ENCODE measurements around the gene LPXN.

LPXN gene

DNA sequence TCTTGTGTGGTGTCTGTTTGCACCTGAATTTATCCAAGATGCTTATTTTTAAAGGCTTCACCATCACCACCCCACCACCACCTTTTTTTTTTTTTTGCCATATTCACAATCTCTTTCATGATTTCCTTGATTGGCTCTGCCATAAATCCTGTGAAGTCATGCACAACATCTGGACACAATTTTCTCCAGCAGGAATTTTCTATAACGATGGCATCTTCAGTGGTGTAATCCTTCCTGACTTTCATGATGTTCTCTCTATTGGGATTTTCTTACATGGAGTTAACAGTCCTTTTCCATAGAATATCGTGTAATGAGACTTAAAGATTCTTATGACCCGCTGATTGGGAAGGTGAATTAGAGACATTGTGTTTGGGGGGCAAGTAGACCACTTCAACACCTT lies 21.0 kb upstream of the LPXN start:
- Mint-ChIP-seq H3K9me3 (no peaks in the 10 kb centered on the region), H3K4me1 (ENCODE audit: low read depth) (peaks cover 24% of the 10 kb centered on the region), H3K27ac (no peak overlapping the region), H3K36me3 (ENCODE audit: low read depth) (peaks cover 67% of the 10 kb centered on the region), H3K27me3 (no peaks in the 10 kb centered on the region), H3K4me3 (no peak overlapping the region)
- intact Hi-C loops (cut with micrococcal nuclease) = no loop called here

DNA sequence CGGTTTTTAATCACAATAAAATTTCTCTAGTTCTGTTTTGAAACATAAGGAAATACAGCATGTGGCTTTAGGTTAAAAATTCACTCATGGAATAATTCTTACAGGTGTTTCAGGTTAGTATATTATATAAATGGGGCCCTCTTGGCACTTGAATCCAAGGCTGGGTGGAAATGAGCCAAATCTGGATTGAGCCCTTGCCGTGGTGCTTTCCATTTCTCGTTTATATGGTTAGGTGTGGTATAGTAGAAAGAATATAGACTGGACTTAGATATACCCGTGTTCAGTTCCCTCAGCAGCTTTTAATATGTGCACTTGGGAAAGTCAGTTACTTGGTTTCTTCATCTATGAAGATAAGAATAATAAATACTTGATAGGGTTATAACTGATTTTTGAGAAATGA lies 19.2 kb upstream of the LPXN start:
- no peaks in the 10 kb centered on the region for H3K27me3 Mint-ChIP-seq
- peaks cover 13% of the 10 kb centered on the region for H3K4me1 Mint-ChIP-seq (ENCODE audit: low read depth)
- no peak overlapping the region for H3K27ac Mint-ChIP-seq
- H3K4me3 Mint-ChIP-seq = no peak overlapping the region
- H3K9me3 Mint-ChIP-seq = no peaks in the 10 kb centered on the region
- intact Hi-C loops (cut with micrococcal nuclease) = no loop called here
- H3K36me3 Mint-ChIP-seq (ENCODE audit: low read depth) = peaks cover 64% of the 10 kb centered on the region

GRCh38 chr11:58592760-58593472 lies 17.3 kb upstream of the LPXN start:
- intact Hi-C loops (cut with micrococcal nuclease) = no loop called here
- peaks cover 13% of the 10 kb centered on the region for H3K4me1 Mint-ChIP-seq (ENCODE audit: low read depth)

GRCh38 chr11:58591659-58592058 lies 16.0 kb upstream of the LPXN start:
- peaks cover 21% of the 10 kb centered on the region for H3K4me1 Mint-ChIP-seq (ENCODE audit: low read depth)
- H3K27me3 Mint-ChIP-seq = no peaks in the 10 kb centered on the region
- H3K9me3 Mint-ChIP-seq = no peaks in the 10 kb centered on the region
- no peak overlapping the region for H3K27ac Mint-ChIP-seq
- H3K4me3 Mint-ChIP-seq = no peak overlapping the region
- H3K36me3 Mint-ChIP-seq (ENCODE audit: low read depth) = peaks cover 64% of the 10 kb centered on the region
- intact Hi-C loops (cut with micrococcal nuclease) = no loop called here

More at GRCh38 chr11:58592760-58593472, 17.3 kb upstream of the LPXN start:
- no peak overlapping the region for H3K27ac Mint-ChIP-seq
- H3K36me3 Mint-ChIP-seq (ENCODE audit: low read depth) = peaks cover 64% of the 10 kb centered on the region
- no peaks in the 10 kb centered on the region for H3K27me3 Mint-ChIP-seq
- no peak overlapping the region for H3K4me3 Mint-ChIP-seq
- no peaks in the 10 kb centered on the region for H3K9me3 Mint-ChIP-seq

DNA sequence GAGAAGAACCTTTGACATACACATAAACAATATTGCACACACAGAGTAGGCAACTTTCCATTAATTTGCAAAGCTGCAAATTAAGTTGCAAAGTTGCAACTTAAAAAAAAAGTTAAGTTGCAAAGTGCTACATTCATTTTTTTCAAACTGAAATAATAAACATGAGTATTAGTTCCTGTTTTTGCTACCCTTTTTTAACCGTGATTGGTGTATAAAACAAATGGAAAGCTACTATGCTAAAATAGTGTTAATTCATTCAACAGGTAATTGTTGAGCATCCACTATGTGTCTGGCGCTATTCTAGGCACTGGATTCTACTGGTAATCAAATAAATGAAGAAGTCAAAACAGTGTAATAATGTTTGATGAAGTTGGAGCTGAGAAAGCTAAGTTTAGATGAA lies 11.3 kb upstream of the LPXN start:
- no peak overlapping the region for H3K27ac Mint-ChIP-seq
- peaks cover 19% of the 10 kb centered on the region for H3K4me1 Mint-ChIP-seq (ENCODE audit: low read depth)
- no peaks in the 10 kb centered on the region for H3K9me3 Mint-ChIP-seq
- peaks cover 42% of the 10 kb centered on the region for H3K36me3 Mint-ChIP-seq (ENCODE audit: low read depth)
- no peaks in the 10 kb centered on the region for H3K27me3 Mint-ChIP-seq
- intact Hi-C loops (cut with micrococcal nuclease) = no loop called here
- no peak overlapping the region for H3K4me3 Mint-ChIP-seq

- Mint-ChIP-seq H3K4me3 (no peak overlapping the region), H3K9me3 (no peaks in the 10 kb centered on the region), H3K27ac (no peak overlapping the region), H3K36me3 (ENCODE audit: low read depth) (peaks cover 49% of the 10 kb centered on the region), H3K4me1 (ENCODE audit: low read depth) (peaks cover 34% of the 10 kb centered on the region), H3K27me3 (no peaks in the 10 kb centered on the region)
- intact Hi-C loops (cut with micrococcal nuclease) = no loop called here
Measured at GRCh38 chr11:58582437-58582836, 6.8 kb upstream of the LPXN start.

DNA sequence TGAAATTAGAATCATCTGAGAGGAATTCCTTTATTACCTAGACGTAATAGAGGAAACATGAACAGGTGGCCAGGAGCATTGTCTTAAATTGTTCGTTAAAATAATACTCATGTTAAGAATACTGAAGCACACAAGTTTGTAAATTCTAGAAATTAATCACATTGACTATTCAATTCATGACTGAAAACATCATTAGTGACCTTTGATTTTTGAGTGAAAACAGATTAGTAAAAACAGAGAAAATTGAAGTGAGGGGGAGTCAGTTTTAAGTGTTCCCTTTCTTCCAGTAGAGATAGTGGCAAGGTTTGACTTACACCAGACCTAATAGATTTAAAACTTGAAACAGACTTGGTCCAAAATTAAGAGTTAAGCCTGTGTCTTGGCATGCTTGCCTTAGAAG lies 4.7 kb upstream of the LPXN start:
- H3K9me3 Mint-ChIP-seq = no peaks in the 10 kb centered on the region
- H3K4me1 Mint-ChIP-seq (ENCODE audit: low read depth) = peaks cover 28% of the 10 kb centered on the region
- H3K4me3 Mint-ChIP-seq = peak overlapping the region; percentile 100
- intact Hi-C loops (cut with micrococcal nuclease) = loop anchor here (2.0 kb wide), 1 partner anchor 14 kb away; no protein-coding TSS in a partner anchor
- H3K27ac Mint-ChIP-seq = peak overlapping the region; percentile 99
- peaks cover 32% of the 10 kb centered on the region for H3K36me3 Mint-ChIP-seq (ENCODE audit: low read depth)
- no peaks in the 10 kb centered on the region for H3K27me3 Mint-ChIP-seq

DNA sequence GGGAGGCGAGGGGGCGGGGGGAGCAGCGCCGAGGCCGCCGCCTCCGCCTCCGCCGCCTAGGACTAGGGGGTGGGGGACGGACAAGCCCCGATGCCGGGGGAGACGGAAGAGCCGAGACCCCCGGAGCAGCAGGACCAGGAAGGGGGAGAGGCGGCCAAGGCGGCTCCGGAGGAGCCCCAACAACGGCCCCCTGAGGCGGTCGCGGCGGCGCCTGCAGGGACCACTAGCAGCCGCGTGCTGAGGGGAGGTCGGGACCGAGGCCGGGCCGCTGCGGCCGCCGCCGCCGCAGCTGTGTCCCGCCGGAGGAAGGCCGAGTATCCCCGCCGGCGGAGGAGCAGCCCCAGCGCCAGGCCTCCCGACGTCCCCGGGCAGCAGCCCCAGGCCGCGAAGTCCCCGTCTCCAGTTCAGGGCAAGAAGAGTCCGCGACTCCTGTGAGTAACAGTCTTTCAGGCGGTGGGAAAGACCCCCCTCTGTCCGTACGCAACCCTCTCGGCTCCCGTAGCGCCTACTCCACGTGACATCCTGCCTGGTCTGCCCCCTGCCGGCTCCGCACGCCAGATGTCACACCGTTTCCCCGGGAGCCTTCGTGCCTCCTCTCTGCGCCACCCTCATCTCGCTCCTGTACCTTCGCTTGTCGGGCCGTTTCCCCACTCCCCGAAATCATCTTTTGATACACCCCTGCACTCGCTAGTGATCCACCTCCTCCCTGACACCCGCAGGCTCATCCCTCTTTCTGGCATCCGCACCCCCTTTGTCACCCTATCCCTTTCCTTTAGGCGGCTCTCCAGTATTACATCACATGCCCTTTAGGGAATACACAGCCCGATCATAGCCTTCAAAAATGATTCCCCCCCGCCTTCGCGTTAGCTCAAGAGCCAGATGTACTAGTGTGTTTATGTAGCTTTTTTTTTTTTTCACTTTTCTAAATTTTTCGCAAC lies 3.8 kb upstream of the LPXN start:
- H3K27me3 Mint-ChIP-seq = no peaks in the 10 kb centered on the region
- intact Hi-C loops (cut with micrococcal nuclease) = loop anchor here (2.0 to 10.0 kb wide), 8 partner anchors 13 to 913 kb away; partner anchors contain the start of gene MPEG1
- H3K36me3 Mint-ChIP-seq (ENCODE audit: low read depth) = peaks cover 38% of the 10 kb centered on the region
- peaks cover 36% of the 10 kb centered on the region for H3K4me1 Mint-ChIP-seq (ENCODE audit: low read depth)
- H3K9me3 Mint-ChIP-seq = no peaks in the 10 kb centered on the region
- H3K4me3 Mint-ChIP-seq = peak overlapping the region; percentile 100
- peak overlapping the region; percentile 99 for H3K27ac Mint-ChIP-seq

DNA sequence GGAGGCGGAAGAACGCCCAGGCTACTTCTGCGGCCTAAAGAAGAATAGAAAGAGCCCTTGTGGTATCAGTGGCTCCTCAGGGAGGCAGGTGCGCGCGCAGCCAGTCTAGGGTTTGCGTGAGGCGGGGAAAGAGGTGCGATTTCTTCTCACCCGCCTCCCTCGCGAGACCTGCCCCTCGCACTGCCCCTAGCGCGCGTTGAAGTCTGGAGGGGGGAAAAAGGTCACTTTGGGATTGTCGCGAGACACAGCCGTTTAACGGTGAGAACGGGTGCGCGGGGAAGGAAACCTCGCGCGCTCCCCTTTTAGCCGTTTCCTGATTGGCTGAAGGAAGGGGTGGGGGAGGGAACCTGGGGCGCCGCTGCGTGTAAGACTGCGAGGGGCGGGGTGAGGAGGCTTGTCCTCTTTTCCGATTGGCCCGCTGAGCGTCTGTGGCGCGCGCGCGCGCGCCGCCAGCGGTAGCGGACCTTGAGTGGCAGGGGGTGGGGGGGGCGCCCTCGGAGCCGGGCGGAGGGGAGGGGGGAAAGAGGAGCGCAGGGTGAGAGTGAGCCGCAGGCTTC lies 3.1 kb upstream of the LPXN start, which contains the start of gene ZFP91:
Gene ZFP91, plus strand, starts transcription at position 429 of the 557 bp plus-strand sequence. CDS start 219 bp downstream, outside the sequence.
- peaks cover 44% of the 10 kb centered on the region for H3K4me1 Mint-ChIP-seq (ENCODE audit: low read depth)

DNA sequence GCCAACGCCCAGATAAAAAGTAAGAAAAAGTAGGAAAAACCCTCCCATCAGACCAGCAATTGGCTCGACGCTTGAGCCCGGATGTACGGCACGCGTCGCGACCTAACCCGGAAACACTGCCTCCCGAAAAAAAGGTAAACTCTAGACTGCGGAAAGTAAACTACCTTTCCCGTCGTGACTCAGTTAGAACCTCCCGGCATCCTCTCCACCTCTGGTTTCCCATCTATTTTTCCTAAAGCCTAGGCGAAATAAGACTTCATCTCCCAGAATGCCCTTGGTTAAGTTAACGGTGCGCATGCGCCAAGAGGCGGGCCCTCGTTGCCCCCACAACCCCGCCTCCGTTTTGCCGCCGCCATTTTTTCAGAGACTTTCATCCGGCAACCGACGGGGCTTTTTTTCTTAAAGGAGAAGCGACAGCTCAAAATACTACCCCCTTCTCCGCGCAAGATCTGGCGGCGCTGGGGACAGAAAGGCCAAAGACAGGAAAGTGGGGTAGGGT lies 2.5 kb upstream of the LPXN start:
- Mint-ChIP-seq H3K27ac (peak overlapping the region; percentile 99), H3K4me3 (peak overlapping the region; percentile 100), H3K4me1 (ENCODE audit: low read depth) (peaks cover 49% of the 10 kb centered on the region), H3K36me3 (ENCODE audit: low read depth) (peaks cover 39% of the 10 kb centered on the region), H3K9me3 (no peaks in the 10 kb centered on the region), H3K27me3 (no peaks in the 10 kb centered on the region)
- intact Hi-C loops (cut with micrococcal nuclease) = loop anchor here (2.0 to 10.0 kb wide), 7 partner anchors 53 to 911 kb away; partner anchors contain the start of gene MPEG1

More for the DNA sequence above, 3.1 kb upstream of the LPXN start, which contains the start of gene ZFP91:
- H3K4me3 Mint-ChIP-seq = peak within 1 kb of the TSS; percentile 100
- no peaks in the 10 kb centered on the region for H3K27me3 Mint-ChIP-seq
- H3K27ac Mint-ChIP-seq = peak within 1 kb of the TSS; percentile 99
- intact Hi-C loops (cut with micrococcal nuclease) = loop anchor here (2.0 to 10.0 kb wide), 7 partner anchors 54 to 912 kb away; partner anchors contain the start of gene MPEG1
- peaks cover 39% of the 10 kb centered on the region for H3K36me3 Mint-ChIP-seq (ENCODE audit: low read depth)
- H3K9me3 Mint-ChIP-seq = no peaks in the 10 kb centered on the region

DNA sequence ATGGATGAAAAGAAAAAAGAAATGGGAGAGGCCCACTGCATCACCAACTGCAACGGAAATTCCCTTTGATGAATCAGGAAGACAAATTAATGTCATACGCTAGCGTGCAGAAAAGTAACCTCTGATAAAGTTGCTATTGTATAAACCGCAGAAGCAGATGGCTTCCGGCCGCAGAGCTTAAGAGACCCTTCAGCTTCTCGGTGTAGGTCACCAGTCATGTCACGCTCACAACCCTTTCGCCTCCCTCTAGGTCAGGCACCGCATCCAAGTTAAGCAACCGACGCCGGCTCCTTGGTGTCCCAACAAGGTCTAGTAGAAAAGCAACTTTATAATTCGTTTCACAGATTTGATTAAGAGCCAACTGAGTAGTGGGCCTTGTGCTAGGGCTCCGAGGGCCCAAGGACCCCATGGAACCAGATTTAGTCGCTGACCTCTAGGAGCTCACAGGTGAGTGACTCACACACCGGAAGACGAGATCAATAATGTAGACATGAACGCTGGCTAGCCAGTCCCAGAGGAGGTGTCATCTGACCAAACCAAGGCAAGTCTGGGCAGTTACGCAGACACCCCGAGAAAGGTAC lies 2.0 kb upstream of the LPXN start:
- Mint-ChIP-seq H3K4me1 (ENCODE audit: low read depth) (peaks cover 53% of the 10 kb centered on the region), H3K36me3 (ENCODE audit: low read depth) (peaks cover 39% of the 10 kb centered on the region), H3K4me3 (peak overlapping the region; percentile 100), H3K27me3 (no peaks in the 10 kb centered on the region), H3K27ac (peak overlapping the region; percentile 99), H3K9me3 (no peaks in the 10 kb centered on the region)
- intact Hi-C loops (cut with micrococcal nuclease) = loop anchor here (2.0 to 10.0 kb wide), 7 partner anchors 53 to 911 kb away; partner anchors contain the start of gene MPEG1

GRCh38 chr11:58576887-58577471 lies 1.3 kb upstream of the LPXN start:
- peak overlapping the region; percentile 99 for H3K27ac Mint-ChIP-seq
- intact Hi-C loops (cut with micrococcal nuclease) = loop anchor here (5.0 to 10.0 kb wide), 4 partner anchors 100 to 708 kb away; partner anchors contain the start of gene MPEG1
- peaks cover 39% of the 10 kb centered on the region for H3K36me3 Mint-ChIP-seq (ENCODE audit: low read depth)
- H3K4me3 Mint-ChIP-seq = peak overlapping the region; percentile 100
- H3K9me3 Mint-ChIP-seq = no peaks in the 10 kb centered on the region
- H3K4me1 Mint-ChIP-seq (ENCODE audit: low read depth) = peaks cover 51% of the 10 kb centered on the region
- H3K27me3 Mint-ChIP-seq = no peaks in the 10 kb centered on the region

DNA sequence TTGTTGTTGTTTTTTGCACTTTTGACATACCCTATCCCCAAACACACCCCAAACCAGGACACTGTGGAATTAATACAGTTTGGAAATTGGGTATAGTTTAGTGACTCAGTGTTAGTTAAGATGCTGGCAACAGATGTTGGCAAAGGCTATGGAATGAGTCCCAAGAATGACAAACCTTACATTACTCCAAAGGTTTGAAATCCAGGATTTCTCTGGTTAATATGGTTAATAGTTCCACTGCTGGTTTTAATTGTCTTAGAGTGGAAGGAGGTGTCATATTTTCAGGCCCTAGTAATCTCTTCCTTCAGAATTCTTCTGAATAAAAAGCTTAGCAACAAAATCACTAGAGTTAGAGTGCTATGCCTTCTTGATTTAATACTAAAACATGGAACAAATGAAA lies 775 bp downstream of the LPXN start:
- no peaks in the 10 kb centered on the region for H3K9me3 Mint-ChIP-seq
- peaks cover 46% of the 10 kb centered on the region for H3K4me1 Mint-ChIP-seq (ENCODE audit: low read depth)
- peak overlapping the region; percentile 99 for H3K27ac Mint-ChIP-seq
- no peaks in the 10 kb centered on the region for H3K27me3 Mint-ChIP-seq
- H3K36me3 Mint-ChIP-seq (ENCODE audit: low read depth) = peaks cover 44% of the 10 kb centered on the region
- intact Hi-C loops (cut with micrococcal nuclease) = loop anchor here (5.0 to 10.0 kb wide), 4 partner anchors 102 to 710 kb away; partner anchors contain the start of gene MPEG1
- H3K4me3 Mint-ChIP-seq = peak overlapping the region; percentile 80
